OCI-LY1 (cell line): ENCODE data around the gene MVB12B.

Experiments
- H2AFZ ChIP-seq: fragments of 200-600 bp; sonication (generic), shearing (Covaris generic); 2 replicates; pipeline ENCODE4 v1.6.0; 2014; ENCODE audit warnings: antibody characterized with exemption, mild to moderate bottlenecking, low read length
- H3F3A ChIP-seq: fragments of 200-600 bp; sonication (generic), shearing (Covaris generic); 2 replicates; pipeline ENCODE4 v1.6.0; 2014; ENCODE audit warnings: mild to moderate bottlenecking, antibody characterized with exemption, low read length, moderate library complexity; ENCODE audit not compliant: insufficient read depth
- H3K27ac ChIP-seq: fragments of 200-600 bp; sonication (generic); 2 replicates; pipeline ENCODE4 v1.5.1; 2014; ENCODE audit warnings: low read length, mixed run types, mild to moderate bottlenecking, low read depth; ENCODE audit not compliant: poor library complexity, severe bottlenecking
- H3K27me3 ChIP-seq: fragments of 200-600 bp; sonication (generic); 2 replicates; pipeline ENCODE4 v1.6.0; 2014; ENCODE audit warnings: antibody characterized with exemption, mild to moderate bottlenecking, low read length, moderate library complexity; ENCODE audit not compliant: insufficient read depth
- H3K36me3 ChIP-seq: fragments of 200-600 bp; sonication (generic); 2 replicates; pipeline ENCODE4 v1.6.1; 2014; ENCODE audit warnings: mild to moderate bottlenecking, antibody characterized with exemption, low read length, moderate library complexity, mixed read lengths; ENCODE audit not compliant: insufficient read depth
- H3K4me1 ChIP-seq: fragments of 200-600 bp; sonication (generic); 2 replicates; pipeline ENCODE4 v1.5.1; 2014; ENCODE audit warnings: mild to moderate bottlenecking, low read length, moderate library complexity; ENCODE audit not compliant: insufficient read depth, severe bottlenecking
- H3K4me2 ChIP-seq: fragments of 200-600 bp; sonication (generic), shearing (Covaris generic); 2 replicates; pipeline ENCODE4 v1.6.1; 2014; ENCODE audit warnings: low read length
- H3K4me3 ChIP-seq: fragments of 200-600 bp; sonication (generic); 2 replicates; pipeline ENCODE4 v1.5.1; 2014; ENCODE audit warnings: low read length, low read depth, mild to moderate bottlenecking, mixed read lengths; ENCODE audit not compliant: poor library complexity, severe bottlenecking
- H3K79me2 ChIP-seq: fragments of 200-600 bp; shearing (Covaris generic); 2 replicates; pipeline ENCODE4 v1.6.1; 2016; ENCODE audit warnings: mixed run types, low read length, mixed read lengths; ENCODE audit not compliant: insufficient read depth
- H3K9ac ChIP-seq: fragments of 200-600 bp; sonication (generic), shearing (Covaris generic); 2 replicates; pipeline ENCODE4 v1.6.1; 2014; ENCODE audit warnings: mild to moderate bottlenecking, low read length, mixed read lengths
- H3K9me2 ChIP-seq: fragments of 200-600 bp; sonication (generic), shearing (Covaris generic); 2 replicates; pipeline ENCODE4 v1.6.1; 2014; ENCODE audit warnings: low read depth, mild to moderate bottlenecking, low read length, mixed read lengths
- H3K9me3 ChIP-seq: fragments of 200-600 bp; shearing (Covaris generic); 2 replicates; pipeline ENCODE4 v1.6.1; 2014; ENCODE audit warnings: low read length, mixed read lengths
- H4K20me1 ChIP-seq: fragments of 200-600 bp; sonication (generic), shearing (Covaris generic); 2 replicates; pipeline ENCODE4 v1.6.0; 2016; ENCODE audit warnings: mild to moderate bottlenecking, low read length; ENCODE audit not compliant: insufficient read depth
- CTCF ChIP-seq: fragments of 200-600 bp; sonication (generic), shearing (Covaris generic); IDR thresholded peaks from 2 replicates; pipeline ENCODE4 v1.5.1; 2017; ENCODE audit warnings: mild to moderate bottlenecking, antibody characterized with exemption, low read length, moderate library complexity, mixed read lengths
- EZH2 ChIP-seq: fragments of 200-600 bp; sonication (generic), shearing (Covaris generic); IDR thresholded peaks from 2 replicates; pipeline ENCODE4 v1.8.0; 2017; ENCODE audit warnings: borderline replicate concordance, mixed run types, mild to moderate bottlenecking, antibody characterized with exemption, low read length, moderate library complexity, mixed read lengths

MVB12B gene

GRCh38 chr9:126488881-126489404, 162.3 kb downstream of the MVB12B start:
- H3K9me3 ChIP-seq = no peaks in the 10 kb centered on the region
- no peaks in the 10 kb centered on the region for H3F3A ChIP-seq
- H3K27ac ChIP-seq = no peak overlapping the region
- H3K9me2 ChIP-seq = no peaks in the 10 kb centered on the region
- H3K4me1 ChIP-seq = no peaks in the 10 kb centered on the region
- no peaks in the 10 kb centered on the region for H4K20me1 ChIP-seq
- no peaks in the 10 kb centered on the region for H3K36me3 ChIP-seq
- no peak overlapping the region for H3K4me2 ChIP-seq
- H2AFZ ChIP-seq = no peak overlapping the region
- H3K27me3 ChIP-seq = no peaks in the 10 kb centered on the region
- no peak overlapping the region for H3K9ac ChIP-seq
- no peaks in the 10 kb centered on the region for H3K79me2 ChIP-seq
- no peak overlapping the region for H3K4me3 ChIP-seq
- no peak for TF ChIP-seq CTCF
- TF ChIP-seq EZH2 = no peak

- no peaks in the 10 kb centered on the region for H3K27me3 ChIP-seq
Measured at GRCh38 chr9:126489581-126490213, 163.1 kb downstream of the MVB12B start.

GRCh38 chr9:126490214-126490631, 163.6 kb downstream of the MVB12B start:
- H3K9ac ChIP-seq = no peak overlapping the region
- no peak overlapping the region for H3K27ac ChIP-seq
- no peaks in the 10 kb centered on the region for H4K20me1 ChIP-seq
- no peaks in the 10 kb centered on the region for H3K4me1 ChIP-seq
- H3K9me2 ChIP-seq = no peaks in the 10 kb centered on the region
- TF ChIP-seq CTCF (no peak), EZH2 (no peak)
- H3K79me2 ChIP-seq = no peaks in the 10 kb centered on the region
- no peaks in the 10 kb centered on the region for H3K36me3 ChIP-seq
- no peaks in the 10 kb centered on the region for H3K27me3 ChIP-seq
- H3K4me3 ChIP-seq = no peak overlapping the region
- H2AFZ ChIP-seq = no peak overlapping the region
- H3K9me3 ChIP-seq = no peaks in the 10 kb centered on the region
- no peaks in the 10 kb centered on the region for H3F3A ChIP-seq
- no peak overlapping the region for H3K4me2 ChIP-seq

More at GRCh38 chr9:126489581-126490213, 163.1 kb downstream of the MVB12B start:
- TF ChIP-seq EZH2 = no peak
- no peak for TF ChIP-seq CTCF
- H3K4me1 ChIP-seq = no peaks in the 10 kb centered on the region
- H3K79me2 ChIP-seq = no peaks in the 10 kb centered on the region
- H3K4me3 ChIP-seq = no peak overlapping the region
- H2AFZ ChIP-seq = no peak overlapping the region
- H3K9ac ChIP-seq = no peak overlapping the region
- no peak overlapping the region for H3K4me2 ChIP-seq
- H3K27ac ChIP-seq = no peak overlapping the region
- no peaks in the 10 kb centered on the region for H3K9me2 ChIP-seq
- H4K20me1 ChIP-seq = no peaks in the 10 kb centered on the region
- no peaks in the 10 kb centered on the region for H3K9me3 ChIP-seq
- H3F3A ChIP-seq = no peaks in the 10 kb centered on the region
- no peaks in the 10 kb centered on the region for H3K36me3 ChIP-seq
